CD4-positive, alpha-beta T cell treated with Interleukin-4 for 4 hours (primary cell): ENCODE data around the gene SEMA3B.
"Not testable (repeated sequence)": the region's sequence is repeated elsewhere in the genome, so short reads cannot be mapped to it uniquely, and the experiment has no call there.

Experiments
- DNase-seq: peaks from one replicate; pipeline ENCODE4 v3.0.0-alpha.2; 2020

Gene SEMA3B

DNA sequence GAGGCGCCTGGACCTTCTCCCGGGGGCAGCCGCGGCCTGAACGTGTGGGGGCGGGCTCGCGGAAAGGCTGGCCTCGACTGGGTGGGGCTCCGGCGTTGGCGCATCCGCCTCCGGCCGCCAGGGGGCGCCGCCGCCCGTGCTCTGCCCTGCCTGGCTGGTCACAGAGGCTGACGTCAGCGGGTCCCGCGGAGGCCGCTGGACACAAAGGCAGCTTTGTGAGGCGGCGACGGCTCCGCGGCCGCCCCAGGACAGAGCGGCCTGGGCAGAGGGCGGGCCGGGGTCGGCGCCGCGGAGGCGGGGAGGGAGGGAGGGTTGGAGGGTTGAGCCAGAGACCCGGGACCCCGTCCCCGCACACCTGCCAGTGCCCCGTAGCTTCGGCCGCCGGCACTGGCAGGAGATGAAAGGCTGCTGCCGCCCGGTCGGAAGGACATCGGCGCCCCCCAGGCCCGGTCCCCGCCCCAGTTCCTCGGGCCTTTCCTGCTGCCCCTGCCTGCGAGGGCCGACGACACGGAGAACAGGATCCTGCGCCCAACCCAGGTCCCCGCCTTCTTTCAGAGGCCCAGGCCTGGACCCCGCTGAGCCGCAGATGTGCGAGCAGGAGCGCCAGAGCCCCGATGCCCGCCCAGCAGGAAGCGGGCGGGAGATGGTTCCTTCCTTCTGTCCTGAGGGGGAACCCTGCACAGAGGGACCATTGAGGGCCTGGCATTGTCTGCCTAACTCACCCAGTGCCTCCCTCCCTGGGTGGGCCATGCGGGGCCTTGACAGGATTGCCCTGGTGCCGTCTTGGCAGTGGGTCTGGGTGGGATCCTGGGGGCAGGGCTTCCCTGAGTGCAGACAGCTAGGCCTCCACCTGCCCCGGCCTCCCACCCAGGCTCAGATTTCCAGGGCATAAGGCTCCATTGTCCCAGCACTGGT is 8.7 kb upstream of the SEMA3B start:
- peak; percentile 75 for DNase-seq

DNA sequence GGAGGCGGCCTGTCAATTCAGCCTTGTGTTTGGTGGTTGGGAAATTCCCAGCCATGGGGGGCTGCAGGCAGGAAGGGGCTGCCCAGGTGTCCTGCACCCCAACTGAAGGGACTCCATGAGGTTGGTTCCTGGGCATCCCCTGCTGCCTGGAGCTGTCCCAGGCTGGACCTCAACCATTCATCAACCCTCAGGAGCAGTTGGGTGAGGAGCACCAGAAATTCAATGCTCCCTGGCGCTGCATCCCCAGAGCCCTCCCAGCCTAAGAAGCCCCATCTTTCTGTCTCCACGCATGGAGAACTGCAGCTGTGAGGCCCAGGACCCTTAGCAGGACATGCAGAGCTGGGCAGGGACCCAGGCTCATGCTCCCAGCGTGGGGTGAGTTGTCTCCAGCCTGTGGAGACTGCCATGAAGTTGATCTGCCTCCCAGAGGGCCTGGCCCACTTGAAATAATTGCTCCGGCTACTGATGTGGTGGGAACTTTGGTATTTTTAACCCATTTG is 8.0 kb upstream of the SEMA3B start:
- DNase-seq = no peak

DNA sequence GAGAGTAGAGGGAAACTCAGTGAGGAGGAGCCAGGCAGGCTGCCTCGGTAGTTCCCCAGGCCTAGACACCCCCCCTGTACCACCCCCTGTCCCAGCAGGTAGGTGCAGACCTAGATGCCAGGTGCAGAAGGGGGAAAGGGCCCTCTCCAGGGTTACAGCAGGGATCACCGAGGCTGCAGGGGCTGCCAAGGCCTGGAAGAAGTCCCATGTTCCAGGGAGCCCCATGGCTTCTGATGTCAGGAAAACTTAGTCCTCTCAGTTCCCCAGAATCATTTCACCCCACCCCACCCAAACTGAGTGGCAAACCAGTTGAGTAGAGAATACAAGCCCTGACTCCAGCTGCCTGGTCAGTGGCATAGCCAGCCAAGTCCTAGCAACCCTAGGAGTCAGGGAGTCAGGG is 7.4 kb upstream of the SEMA3B start:
- no peak for DNase-seq

DNA sequence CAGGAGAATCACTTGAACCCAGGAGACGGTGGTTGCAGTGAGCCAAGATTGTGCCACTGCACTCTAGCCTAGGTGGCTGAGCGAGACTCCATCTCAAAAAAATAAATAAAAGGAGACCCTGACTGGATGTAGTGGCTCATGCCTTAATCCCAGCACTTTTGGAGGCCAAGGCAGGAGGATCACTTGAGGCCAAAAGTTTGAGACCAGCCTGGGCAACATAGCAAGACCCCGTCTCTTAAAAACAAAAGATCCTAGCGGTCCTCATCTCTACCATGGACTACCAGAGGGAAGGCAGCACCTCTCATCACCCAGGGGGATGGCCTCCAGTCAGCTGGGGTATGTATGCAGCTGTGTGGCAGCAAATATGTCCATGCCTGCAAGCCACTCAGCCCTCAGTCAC is 6.7 kb upstream of the SEMA3B start:
- not testable (repeated sequence) for DNase-seq

DNA sequence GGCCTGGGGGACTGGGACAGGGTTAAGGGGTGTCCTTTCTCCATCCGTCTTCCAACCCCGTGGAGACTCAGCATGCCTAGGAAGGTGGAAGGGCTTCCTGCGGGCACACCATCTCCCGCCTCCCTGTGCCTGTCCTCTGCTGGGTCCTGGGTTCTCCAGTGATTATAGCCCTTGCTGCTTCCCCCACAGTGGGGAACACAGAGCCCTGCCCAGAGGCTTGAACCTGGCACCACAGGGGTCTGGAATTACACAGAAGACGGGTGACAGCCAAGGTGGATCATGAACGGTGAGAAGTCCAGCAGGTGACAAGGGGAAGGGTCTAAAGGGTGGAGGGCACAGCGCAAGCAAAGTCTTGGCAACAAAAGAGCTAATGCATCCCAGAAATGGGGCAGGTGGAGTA is 6.2 kb upstream of the SEMA3B start:
- DNase-seq = no peak

DNA sequence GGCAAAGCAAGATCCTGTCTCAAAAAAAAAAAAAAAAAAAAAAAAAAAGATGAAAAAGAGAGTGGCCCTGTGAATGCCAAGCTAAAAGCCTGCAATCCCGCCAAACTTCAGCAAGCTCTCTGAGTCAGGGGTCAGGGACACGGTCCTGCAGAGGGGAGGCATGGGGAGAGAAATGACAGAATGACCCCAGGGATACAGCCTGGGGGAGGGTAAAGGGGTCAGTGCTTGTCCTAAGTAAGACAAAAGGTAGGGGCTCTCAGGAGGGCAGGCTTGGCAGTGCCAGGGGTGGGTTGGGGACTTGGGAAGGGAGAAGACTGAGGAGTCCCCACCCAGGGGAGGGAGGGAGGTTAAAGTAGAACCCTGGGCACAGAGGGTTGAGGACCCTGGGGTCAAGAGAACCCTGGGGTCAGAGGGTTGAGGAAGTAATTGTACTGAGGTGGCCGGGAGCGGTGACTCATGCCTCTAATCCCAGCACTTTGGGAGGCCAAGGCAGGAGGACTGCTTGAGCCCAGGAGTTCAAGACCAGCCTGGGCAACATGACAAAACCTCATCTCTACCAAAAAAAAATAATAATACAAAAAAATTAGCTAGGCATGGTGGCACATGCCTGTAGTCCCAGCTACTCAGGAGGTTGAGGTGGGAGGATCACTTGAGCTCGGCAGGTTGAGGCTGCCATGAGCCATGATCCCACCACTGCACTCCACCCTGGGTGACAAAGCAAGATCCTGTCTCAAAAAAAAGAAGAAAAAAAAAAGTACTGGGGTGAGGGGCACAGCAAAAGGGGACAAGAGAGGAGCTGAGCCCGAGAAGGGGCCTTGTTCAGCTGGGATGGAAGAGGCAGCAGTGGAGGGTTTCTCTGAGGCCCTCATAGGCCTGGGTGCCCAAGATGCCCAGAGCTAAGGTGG is 5.2 kb upstream of the SEMA3B start:
- no peak for DNase-seq

DNA sequence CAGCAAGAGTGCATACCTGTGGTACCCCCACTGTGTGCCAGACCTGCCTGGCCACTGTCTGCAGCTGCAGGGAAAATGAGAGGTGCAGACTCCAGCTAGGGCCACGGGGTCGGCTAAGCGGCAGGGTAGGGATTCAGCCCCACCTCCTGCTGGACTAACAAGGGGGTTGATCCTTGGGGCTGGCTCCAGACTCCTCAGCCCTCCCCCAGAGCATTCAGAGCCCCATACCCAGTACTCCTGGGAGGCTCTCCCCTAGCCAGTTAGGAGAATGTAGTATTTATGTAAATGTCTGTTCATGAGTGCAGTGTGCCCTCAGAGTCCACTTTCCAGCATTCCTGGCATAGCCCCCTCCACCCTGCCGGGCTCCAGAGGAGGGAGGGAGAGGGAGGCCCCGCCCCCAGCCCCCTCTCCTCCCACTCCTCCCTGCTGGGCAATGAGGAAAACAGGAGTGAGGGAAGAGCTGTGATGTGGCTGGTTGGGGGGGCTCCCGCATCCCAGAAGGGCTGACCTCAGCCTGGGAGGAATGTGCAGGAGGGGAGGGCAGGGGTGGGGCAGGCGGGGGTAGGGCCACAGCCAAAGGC is 4.5 kb upstream of the SEMA3B start:
- DNase-seq = no peak

DNA sequence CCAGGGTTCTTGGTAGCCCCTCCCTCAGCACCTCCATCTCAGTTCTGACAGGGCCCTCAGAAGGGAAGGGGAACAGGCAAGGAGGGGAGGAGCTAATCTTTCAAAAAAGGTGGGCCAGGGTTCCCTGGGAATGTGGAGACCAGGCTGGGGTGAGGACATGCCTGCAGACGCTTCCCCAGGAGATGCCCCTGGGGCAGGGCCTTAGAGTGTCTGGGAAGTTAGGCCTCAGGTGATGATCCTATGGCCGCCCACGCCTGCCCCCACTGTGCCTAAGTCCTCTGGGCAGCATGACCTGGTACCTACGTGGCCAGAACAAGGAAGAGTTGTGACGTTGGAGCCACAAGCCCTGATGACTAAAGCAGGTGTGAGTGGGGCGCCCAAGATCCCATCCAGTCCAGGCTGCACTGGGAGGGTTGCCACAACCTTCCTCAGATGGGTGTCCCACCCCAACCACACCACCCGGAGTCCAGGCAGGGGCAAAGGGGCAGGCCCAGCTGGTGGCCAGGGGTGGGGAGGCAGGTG is 3.9 kb upstream of the SEMA3B start:
- no peak for DNase-seq

DNA sequence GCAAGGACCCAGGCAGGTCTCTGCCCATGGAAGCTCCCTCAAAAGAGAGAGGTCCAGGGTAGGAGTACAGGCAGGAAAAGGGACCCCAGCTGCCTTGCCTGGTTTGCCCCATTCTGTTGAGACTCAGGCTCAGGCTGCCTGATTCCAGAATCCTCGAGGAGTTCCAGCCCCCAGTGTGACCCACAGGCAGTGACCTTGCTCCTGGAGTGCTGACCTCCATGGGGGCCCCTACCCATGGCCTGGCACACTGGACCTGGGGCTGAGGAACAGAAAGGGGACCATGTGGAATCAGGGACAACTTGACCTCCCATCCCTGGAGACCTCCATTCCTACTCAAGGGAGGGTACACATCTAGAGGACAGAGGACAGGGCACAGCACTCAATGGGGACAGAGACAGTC is 3.4 kb upstream of the SEMA3B start:
- DNase-seq = no peak

DNA sequence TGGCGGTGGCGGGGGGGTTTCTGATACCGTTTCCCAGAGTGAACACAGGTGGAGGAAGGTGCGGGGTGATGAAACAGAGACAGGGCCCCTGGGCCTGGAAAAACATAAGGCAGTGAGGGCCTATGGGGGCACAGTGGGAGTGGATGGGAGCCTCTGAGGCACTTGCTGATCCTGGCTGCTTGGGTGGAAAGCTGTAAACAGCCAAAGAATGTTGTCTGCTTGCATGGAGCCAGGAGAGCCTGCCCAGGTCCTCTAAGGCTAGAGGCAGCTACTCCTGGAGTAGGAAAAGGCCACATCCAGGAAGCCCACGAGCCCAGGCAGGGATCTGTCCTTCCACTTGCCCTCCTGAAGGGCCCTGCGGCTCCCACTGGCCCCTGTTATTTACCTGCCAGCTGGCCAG is 2.9 kb upstream of the SEMA3B start:
- DNase-seq = no peak

DNA sequence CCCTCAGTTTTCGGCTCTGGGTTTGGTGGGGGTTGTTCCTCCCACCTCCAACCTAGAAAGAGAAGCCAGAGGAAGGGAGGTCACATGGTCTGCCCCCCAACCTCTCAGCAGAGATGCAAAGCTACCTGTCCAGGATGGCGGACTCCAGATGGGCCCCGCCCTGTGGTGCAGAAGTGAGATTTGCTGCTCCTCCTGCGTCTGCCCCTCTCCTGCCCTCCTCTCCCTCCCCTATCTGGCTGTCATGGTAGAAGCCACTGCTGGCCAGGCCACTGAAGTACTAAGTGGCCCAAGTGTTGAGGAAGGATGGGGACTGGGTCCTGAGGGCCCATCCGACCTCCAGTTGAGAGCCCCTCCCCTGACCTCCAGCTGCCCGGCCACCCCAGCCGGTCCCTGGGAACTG is 2.1 kb upstream of the SEMA3B start:
- no peak for DNase-seq

DNA sequence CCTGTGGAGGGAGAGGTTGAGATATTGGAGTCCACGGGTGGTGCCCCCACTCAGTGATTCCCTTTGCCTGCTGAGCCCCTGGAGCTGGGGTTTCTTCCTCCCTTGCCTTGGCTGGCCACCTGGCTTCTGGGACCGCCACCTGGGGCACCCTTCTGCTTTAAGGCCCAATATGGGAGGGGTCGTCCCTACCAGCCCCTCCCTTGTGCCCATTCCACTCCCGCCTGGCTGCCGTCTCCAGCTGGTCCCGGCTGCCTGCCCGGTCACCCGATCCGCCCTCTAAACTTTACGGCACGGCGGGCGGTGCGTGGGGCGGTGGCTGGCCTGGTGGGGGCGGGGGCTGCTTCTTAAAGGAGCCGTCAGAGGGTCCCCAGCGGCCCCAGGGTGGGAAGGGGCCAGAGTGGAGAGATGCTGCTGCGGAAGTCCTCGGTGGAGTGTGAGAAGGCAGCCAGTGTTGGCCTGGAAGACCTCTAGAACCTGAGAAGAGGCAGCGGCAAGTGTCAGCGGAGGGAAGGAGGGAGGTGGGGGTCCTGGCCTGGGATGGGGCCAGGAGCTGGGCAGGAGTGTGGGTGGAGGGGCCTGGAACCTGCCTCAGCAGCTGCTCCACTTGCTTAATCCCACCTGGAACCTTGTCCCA is 1.6 kb upstream of the SEMA3B start:
- DNase-seq = no peak

DNA sequence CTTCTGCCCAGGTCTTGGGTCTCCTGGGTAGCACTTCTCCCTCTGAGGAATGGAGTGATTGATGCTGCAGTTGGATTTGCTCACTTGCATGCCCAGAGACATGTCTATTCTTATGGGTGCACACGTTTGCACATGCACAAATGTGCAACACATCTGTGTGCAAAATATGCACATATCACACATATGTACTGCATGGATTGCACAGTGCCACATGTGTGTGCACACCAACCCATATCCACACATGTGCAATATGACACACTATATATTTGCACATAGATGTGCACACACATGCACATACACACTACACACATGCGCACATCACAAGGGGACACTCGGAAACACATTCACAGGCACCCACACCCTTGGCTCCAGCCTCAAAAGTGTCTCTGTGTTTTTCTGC is 671 bp upstream of the SEMA3B start:
- DNase-seq = no peak

DNA sequence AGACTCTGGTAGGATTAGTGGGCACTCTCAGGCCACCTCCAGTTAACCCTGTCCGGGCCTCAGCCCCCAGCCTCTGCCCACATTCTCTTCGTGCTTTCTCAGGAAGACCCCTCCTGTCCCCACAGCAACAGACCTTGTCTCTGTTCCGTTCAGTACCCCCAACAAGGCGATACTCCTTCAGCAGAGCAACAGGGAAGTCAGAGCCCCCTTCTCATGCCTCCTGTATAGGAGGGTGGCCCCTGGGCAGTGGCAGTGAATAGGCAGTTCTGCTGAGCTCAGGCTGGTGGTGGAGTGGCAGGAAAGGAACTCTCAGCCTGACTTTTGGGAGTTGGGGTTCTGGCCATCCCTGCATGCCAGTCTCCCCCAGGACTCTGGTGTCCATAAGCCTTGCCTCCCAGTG is 513 bp downstream of the SEMA3B start:
- no peak for DNase-seq

DNA sequence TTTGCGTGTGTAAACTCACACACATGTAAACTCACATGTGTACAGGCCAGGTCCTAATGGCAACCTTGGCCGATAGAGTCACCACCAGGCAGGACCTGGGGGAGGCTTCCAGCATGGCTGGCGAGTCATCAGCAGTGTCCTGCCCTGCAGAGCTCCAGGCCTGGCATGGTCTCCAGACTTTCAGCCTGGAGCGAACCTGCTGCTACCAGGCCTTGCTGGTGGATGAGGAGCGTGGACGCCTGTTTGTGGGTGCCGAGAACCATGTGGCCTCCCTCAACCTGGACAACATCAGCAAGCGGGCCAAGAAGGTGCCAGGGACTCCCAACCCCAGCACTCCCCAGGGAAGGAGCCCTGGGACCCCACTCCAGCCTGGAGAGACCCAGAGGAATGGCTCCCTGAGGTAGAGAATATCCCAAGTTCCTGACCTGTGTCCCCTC is 1.0 kb downstream of the SEMA3B start:
- DNase-seq = no peak

DNA sequence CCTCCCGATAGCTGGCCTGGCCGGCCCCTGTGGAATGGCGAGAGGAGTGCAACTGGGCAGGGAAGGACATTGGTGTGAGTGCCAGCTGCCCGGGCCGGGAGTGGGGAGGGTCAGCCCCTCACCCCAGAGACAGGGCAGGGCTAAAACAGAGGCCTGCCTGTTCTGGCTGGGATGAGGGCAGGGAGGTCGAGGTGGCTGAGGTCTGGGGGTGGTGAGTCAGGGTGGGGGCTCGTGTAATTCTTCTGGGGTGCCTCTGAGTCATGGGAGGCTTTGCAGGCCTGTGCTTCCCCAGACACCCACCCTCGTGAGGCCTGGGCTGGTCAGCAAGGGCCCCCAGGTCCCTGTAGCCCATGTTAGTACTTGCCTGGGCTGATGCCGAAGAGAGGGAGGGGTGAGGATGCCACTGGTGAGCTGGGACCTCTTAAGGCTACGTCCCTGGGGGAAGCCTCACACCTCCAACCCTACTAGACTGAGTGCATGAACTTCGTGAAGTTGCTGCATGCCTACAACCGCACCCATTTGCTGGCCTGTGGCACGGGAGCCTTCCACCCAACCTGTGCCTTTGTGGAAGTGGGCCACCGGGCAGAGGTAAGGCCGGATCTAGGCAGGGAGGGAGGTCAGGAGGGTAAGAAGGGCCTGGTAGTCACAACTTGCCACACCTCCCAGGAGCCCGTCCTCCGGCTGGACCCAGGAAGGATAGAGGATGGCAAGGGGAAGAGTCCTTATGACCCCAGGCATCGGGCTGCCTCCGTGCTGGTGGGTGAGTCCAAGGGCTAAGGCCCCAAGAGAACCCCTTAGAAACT is 1.7 kb downstream of the SEMA3B start:
- DNase-seq = no peak

DNA sequence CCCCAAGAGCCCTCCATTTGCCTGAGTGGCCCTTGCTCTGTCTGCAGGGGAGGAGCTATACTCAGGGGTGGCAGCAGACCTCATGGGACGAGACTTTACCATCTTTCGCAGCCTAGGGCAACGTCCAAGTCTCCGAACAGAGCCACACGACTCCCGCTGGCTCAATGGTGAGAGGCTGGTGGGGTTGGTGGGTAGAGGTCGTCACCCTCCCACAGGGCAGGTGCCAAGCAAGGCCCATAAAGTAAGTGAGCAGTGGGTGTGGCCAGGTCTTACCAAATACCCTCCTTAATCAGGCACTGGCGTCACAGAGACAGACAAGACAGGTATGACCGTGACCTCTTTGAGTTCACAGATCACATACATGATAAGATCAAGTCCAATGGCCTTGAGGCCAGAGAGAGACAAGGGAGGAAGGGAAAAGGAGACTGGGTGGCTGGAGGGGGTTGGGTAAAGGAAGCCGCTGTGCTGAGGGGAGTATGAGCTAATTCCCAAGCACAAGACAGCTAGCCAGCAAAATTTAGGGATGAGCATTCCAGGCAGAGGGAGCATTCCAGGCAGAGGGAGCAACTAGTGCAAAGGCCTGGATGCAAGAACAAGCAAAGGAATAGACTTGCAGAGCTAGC is 2.5 kb downstream of the SEMA3B start:
- DNase-seq = no peak

DNA sequence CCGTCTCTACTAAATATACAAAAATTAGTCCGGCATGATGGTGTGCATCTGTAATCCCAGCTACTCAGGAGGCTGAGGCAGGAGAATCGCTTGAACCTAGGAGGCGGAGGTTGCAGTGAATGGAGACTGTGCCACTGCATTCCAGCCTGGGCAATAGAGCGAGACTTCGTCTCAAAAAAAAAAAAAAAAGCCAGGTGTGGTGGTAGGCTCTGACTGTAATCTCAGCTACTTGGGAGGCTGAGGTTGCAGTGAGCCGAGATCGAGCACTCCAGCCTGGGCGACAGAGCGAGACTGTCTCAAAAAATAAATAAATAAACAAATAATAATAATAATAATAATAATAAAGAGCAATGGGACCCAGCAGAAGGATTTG is 3.6 kb downstream of the SEMA3B start:
- DNase-seq = not testable (repeated sequence)

DNA sequence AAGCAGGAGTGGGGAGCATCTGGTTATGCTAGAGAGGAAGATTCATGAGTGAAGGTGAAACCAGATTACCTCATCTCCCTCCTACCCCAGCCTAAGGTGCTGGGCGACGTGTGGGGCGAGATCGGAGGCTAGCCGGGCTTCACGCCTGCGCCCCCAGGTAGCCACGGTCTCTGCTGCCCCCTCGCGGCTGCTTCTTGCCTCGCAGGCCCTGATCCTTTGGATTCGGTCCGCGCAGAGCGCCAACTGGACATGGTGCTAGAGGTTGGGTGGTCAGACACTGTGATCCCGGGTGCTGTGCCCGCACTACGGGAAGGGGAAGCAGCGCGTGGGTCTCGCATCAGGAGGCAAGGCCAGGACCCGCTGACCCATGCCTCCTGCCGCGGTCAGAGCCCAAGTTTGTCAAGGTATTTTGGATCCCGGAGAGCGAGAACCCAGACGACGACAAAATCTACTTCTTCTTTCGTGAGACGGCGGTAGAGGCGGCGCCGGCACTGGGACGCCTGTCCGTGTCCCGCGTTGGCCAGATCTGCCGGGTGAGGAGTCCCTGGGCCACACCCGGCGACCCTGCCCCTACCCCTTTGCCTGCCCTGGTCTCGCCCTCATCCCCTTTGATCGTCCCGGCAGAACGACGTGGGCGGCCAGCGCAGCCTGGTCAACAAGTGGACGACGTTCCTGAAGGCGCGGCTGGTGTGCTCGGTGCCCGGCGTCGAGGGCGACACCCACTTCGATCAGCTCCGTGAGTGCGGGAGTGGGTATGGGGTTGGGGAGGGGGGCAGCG is 4.2 kb downstream of the SEMA3B start:
- peak; percentile 74 for DNase-seq

DNA sequence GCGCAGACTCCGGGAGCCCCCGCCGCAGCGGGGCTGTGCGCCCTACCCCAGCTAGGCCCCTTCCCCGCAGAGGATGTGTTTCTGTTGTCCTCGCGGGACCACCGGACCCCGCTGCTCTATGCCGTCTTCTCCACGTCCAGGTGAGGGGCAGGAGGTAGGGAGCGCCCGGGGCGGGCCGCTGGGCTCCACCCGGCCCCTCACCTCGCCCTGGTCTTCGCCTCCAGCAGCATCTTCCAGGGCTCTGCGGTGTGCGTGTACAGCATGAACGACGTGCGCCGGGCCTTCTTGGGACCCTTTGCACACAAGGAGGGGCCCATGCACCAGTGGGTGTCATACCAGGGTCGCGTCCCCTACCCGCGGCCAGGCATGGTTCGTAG is 4.7 kb downstream of the SEMA3B start:
- DNase-seq = no peak
